Caco-2 (cell line): Measurements from ENCODE around the gene ITGA7. TPM values are rescaled to one million over a fixed set of nuclear protein-coding genes. Genes with fewer than 3 reads are reported as not detected.

Experiments used
- Bru-seq: library from RNA; stranded (reverse); fragments of 400-500 nt; gene quantifications from one replicate; lab custom pipeline; 2021; lab: Mats Ljungman, UMichigan
- BruChase-seq, 2 experiments: library from RNA; stranded (reverse); fragments of 400-500 nt; gene quantifications; one replicate each; lab custom pipeline; 2021; lab: Mats Ljungman, UMichigan
- BruUV-seq: library from RNA; stranded (reverse); fragments of 400-500 nt; replicated peaks from 2 replicates; lab custom pipeline; 2021; lab: Mats Ljungman, UMichigan
- CTCF ChIA-PET: fragments of 300-600 bp; sonication (Branson Sonifier 250); formaldehyde crosslinking; loops from one replicate; lab custom pipeline; 2022; ENCODE audit warnings: antibody characterized with exemption; lab: Charles Lee
- POLR2A ChIA-PET: fragments of 300-600 bp; sonication (Branson Sonifier 250); formaldehyde crosslinking; loops from one replicate; lab custom pipeline; 2022; ENCODE audit warnings: antibody characterized with exemption; lab: Charles Lee
- DNase-seq, 2 experiments: peaks; one replicate each; pipeline versions ENCODE4 v3.0.0 to v3.0.0-alpha.2; 2020 to 2022
- H3K27me3 ChIP-seq: replicated peaks from 2 replicates; pipeline ENCODE4 v1.6.0; 2011; ENCODE audit warnings: low read length; ENCODE audit not compliant: control insufficient read depth, insufficient read depth
- H3K36me3 ChIP-seq: 2 replicates; pipeline ENCODE4 v1.5.1; 2011; ENCODE audit warnings: low read length; ENCODE audit not compliant: control insufficient read depth, insufficient read depth
- H3K4me1 ChIP-seq: fragments of 250-450 bp; sonication (Bioruptor Pico); 2 replicates; pipeline ENCODE4 v1.5.1; 2020; ENCODE audit warnings: mild to moderate bottlenecking
- H3K4me3 ChIP-seq: 2 replicates; pipeline ENCODE4 v1.5.1; 2011; ENCODE audit warnings: low read depth, mild to moderate bottlenecking, control low read depth, low read length
- H3K9me3 ChIP-seq: fragments of 250-450 bp; sonication (Bioruptor Pico); 2 replicates; pipeline ENCODE4 v1.5.1; 2020; ENCODE audit warnings: mild to moderate bottlenecking, moderate library complexity
- H3K27ac Mint-ChIP-seq: one replicate; pipeline ENCODE4 v1.8.0; 2022; ENCODE audit warnings: mixed read lengths; ENCODE audit not compliant: unreplicated experiment
- H3K27me3 Mint-ChIP-seq: one replicate; pipeline ENCODE4 v1.8.0; 2022; ENCODE audit warnings: mixed read lengths; ENCODE audit not compliant: insufficient read depth, unreplicated experiment
- H3K36me3 Mint-ChIP-seq: one replicate; pipeline ENCODE4 v1.8.0; 2022; ENCODE audit warnings: mild to moderate bottlenecking, mixed read lengths; ENCODE audit not compliant: insufficient read depth, unreplicated experiment
- H3K4me1 Mint-ChIP-seq: one replicate; pipeline ENCODE4 v1.8.0; 2022; ENCODE audit warnings: low read depth, mixed read lengths; ENCODE audit not compliant: unreplicated experiment
- H3K4me3 Mint-ChIP-seq: one replicate; pipeline ENCODE4 v1.8.0; 2022; ENCODE audit warnings: mild to moderate bottlenecking, moderate library complexity, mixed read lengths; ENCODE audit not compliant: unreplicated experiment
- H3K9me3 Mint-ChIP-seq: one replicate; pipeline ENCODE4 v1.8.0; 2022; ENCODE audit warnings: mixed read lengths; ENCODE audit not compliant: unreplicated experiment
- CTCF ChIP-seq, 2 experiments: fragments of 200-600 bp in 1 of 2; IDR thresholded peaks; 1 replicate in 1 of 2; 2 replicates in 1 of 2; pipeline versions ENCODE4 v1.5.1 to v1.8.0; 2011 to 2022; ENCODE audit warnings: antibody characterized with exemption in 1 of 2, control low read depth in 1 of 2, inconsistent platforms in 1 of 2, low read depth in 1 of 2, low read length in 1 of 2, mild to moderate bottlenecking in 1 of 2, moderate library complexity in 1 of 2; ENCODE audit not compliant: insufficient read depth in 1 of 2, severe bottlenecking in 1 of 2, unreplicated experiment in 1 of 2
- intact Hi-C: fragments of 100-400 bp; cut with micrococcal nuclease; formaldehyde crosslinking; loops from one replicate; pipeline ENCODE4 v1.10.0; 2022; ENCODE audit not compliant: unreplicated experiment
- long read RNA-seq: library from polyadenylated mRNA; stranded (forward); transcript quantifications from one replicate; pipeline ENCODE4 v2.0.0, GENCODE V29; 2022
- total RNA-seq: library from RNA; stranded (reverse); gene quantifications from 2 replicates; pipeline ENCODE4 v1.2.3, GENCODE V29; 2022

Gene ITGA7
- total RNA-seq (46.1 and 47.0 TPM in 2 replicates), Bru-seq, nascent RNA (percentile 48 among the genes with signal in this experiment), BruChase-seq, experiment 1, labeled RNA remaining after a 2-hour chase (percentile 52 among the genes with signal in this experiment), BruChase-seq, experiment 2, labeled RNA remaining after a 6-hour chase (percentile 58 among the genes with signal in this experiment)
- long read RNA-seq, partial matches to known transcripts = 16 of 28 reads
- long read RNA-seq, other reads (novel, unspliced or antisense) = 12 of 28 reads

GRCh38 chr12:55707841-55708694 lies at the start of gene ITGA7:
Gene ITGA7, minus strand, starts transcription at chr12:55707904. Its CDS starts 222 bp downstream, at chr12:55707682.
- no peaks in the 10 kb centered on the region for H3K36me3 Mint-ChIP-seq
- intact Hi-C loops = loop anchor here (1.0 kb wide), 1 partner anchor 8 kb away; the partner anchor contains the start of gene BLOC1S1
- Histone ChIP-seq H3K36me3 (no peaks in the 10 kb centered on the region), H3K4me1 (peaks cover 37% of the 10 kb centered on the region), H3K4me3 (peak within 1 kb of the TSS; percentile 78), H3K27me3 (no peaks in the 10 kb centered on the region), H3K9me3 (no peaks in the 10 kb centered on the region)
- no peaks in the 10 kb centered on the region for H3K9me3 Mint-ChIP-seq
- TF ChIP-seq CTCF (IDR thresholded peaks at IDR 0.05; ENCODE audit: insufficient read depth in 1 of 2, low read depth in 1 of 2, low read length in 1 of 2, severe bottlenecking in 1 of 2, unreplicated experiment in 1 of 2) = no peak
- peak; percentile 76 to 86 for DNase-seq
- CTCF ChIA-PET = interaction anchor here (0.6 to 3.5 kb wide), 4 partner anchors 12 to 73 kb away, joined by 3 to 41 read pairs (median 6); partner anchors contain the start of gene RDH5
- peaks cover 18% of the 10 kb centered on the region for H3K27me3 Mint-ChIP-seq
- peaks cover 18% of the 10 kb centered on the region for H3K4me1 Mint-ChIP-seq
- POLR2A ChIA-PET = interaction anchor here (1.0 kb wide), 1 partner anchor 396 kb away, joined by 3 read pairs; the partner anchor contains the start of gene PA2G4
- H3K4me3 Mint-ChIP-seq = peak within 1 kb of the TSS; percentile 78
- BruUV-seq = no TSS peak
- no peak within 1 kb of the TSS for H3K27ac Mint-ChIP-seq

GRCh38 chr12:55755246-55755645 lies 47.5 kb upstream of the ITGA7 start:
- Mint-ChIP-seq H3K27ac (no peak overlapping the region), H3K4me3 (no peak overlapping the region), H3K36me3 (peaks cover 85% of the 10 kb centered on the region), H3K4me1 (no peaks in the 10 kb centered on the region), H3K9me3 (no peaks in the 10 kb centered on the region), H3K27me3 (no peaks in the 10 kb centered on the region)
- ChIA-PET CTCF (interaction anchor here (0.6 to 1.2 kb wide), 2 partner anchors 18 to 349 kb away, joined by 3 to 4 read pairs; no protein-coding TSS in a partner anchor), POLR2A (no interaction called here)
- no peak for TF ChIP-seq CTCF (IDR thresholded peaks at IDR 0.05; ENCODE audit: insufficient read depth in 1 of 2, low read depth in 1 of 2, low read length in 1 of 2, severe bottlenecking in 1 of 2, unreplicated experiment in 1 of 2)
- intact Hi-C loops = no loop called here
- H3K36me3 ChIP-seq = peaks cover 4% of the 10 kb centered on the region
- H3K9me3 ChIP-seq = no peaks in the 10 kb centered on the region
- no peak overlapping the region for H3K4me3 ChIP-seq
- no peak for DNase-seq
- no TSS peak for BruUV-seq
- H3K4me1 ChIP-seq = no peaks in the 10 kb centered on the region
- H3K27me3 ChIP-seq = no peaks in the 10 kb centered on the region
